MCF 10A (cell line): ENCODE data around the gene KAZN. TPM values are rescaled to one million over a fixed set of nuclear protein-coding genes. Genes with fewer than 3 reads are reported as not detected.

Source experiments
- BruUV-seq: library from RNA; stranded (reverse); fragments of 400-500 nt; replicated peaks from 2 replicates; lab custom pipeline; 2021; lab: Mats Ljungman, UMichigan
- CTCF ChIA-PET: fragments of 300-600 bp; sonication (Branson Sonifier 250); formaldehyde crosslinking; extraction: SDS; loops from one replicate; lab custom pipeline; 2021; ENCODE audit warnings: antibody characterized with exemption, inconsistent platforms; lab: Yijun Ruan, JAX
- POLR2A ChIA-PET: fragments of 300-600, 350-650 bp; sonication (Branson Sonifier 250); formaldehyde crosslinking; extraction: SDS; loops from one replicate; lab custom pipeline; 2020; ENCODE audit warnings: antibody characterized with exemption, inconsistent platforms; lab: Yijun Ruan, JAX
- DNase-seq: peaks from one replicate; pipeline ENCODE4 v3.0.0-alpha.2; 2018; ENCODE audit not compliant: unreplicated experiment
- H3K27ac Mint-ChIP-seq: one replicate; pipeline ENCODE4 v1.8.0; 2022; ENCODE audit warnings: mild to moderate bottlenecking, low read depth, mixed read lengths; ENCODE audit not compliant: unreplicated experiment
- H3K27me3 Mint-ChIP-seq: one replicate; pipeline ENCODE4 v1.8.0; 2022; ENCODE audit warnings: mixed read lengths; ENCODE audit not compliant: insufficient read depth, unreplicated experiment
- H3K36me3 Mint-ChIP-seq: one replicate; pipeline ENCODE4 v1.8.0; 2022; ENCODE audit warnings: mild to moderate bottlenecking, moderate library complexity, mixed read lengths; ENCODE audit not compliant: insufficient read depth, unreplicated experiment
- H3K4me1 Mint-ChIP-seq: one replicate; pipeline ENCODE4 v1.8.0; 2022; ENCODE audit warnings: mixed read lengths; ENCODE audit not compliant: insufficient read depth, unreplicated experiment
- H3K4me3 Mint-ChIP-seq: one replicate; pipeline ENCODE4 v1.8.0; 2022; ENCODE audit warnings: mild to moderate bottlenecking, moderate library complexity, mixed read lengths; ENCODE audit not compliant: unreplicated experiment
- H3K9me3 Mint-ChIP-seq: one replicate; pipeline ENCODE4 v1.8.0; 2022; ENCODE audit warnings: mixed read lengths; ENCODE audit not compliant: unreplicated experiment
- CTCF ChIP-seq: fragments of 200-600 bp; IDR thresholded peaks from one replicate; pipeline ENCODE4 v1.8.0; 2022; ENCODE audit warnings: antibody characterized with exemption, mild to moderate bottlenecking; ENCODE audit not compliant: unreplicated experiment
- intact Hi-C: fragments of 100-400 bp; cut with micrococcal nuclease; formaldehyde crosslinking; loops from 2 replicates; pipeline ENCODE4 v1.14.1; 2022
- total RNA-seq: library from RNA; stranded (reverse); gene quantifications from 2 replicates; pipeline ENCODE4 v1.2.3, GENCODE V29; 2022

KAZN gene
- total RNA-seq, 1 experiment from 2014 or later = 3.3 TPM

- ChIA-PET CTCF (interaction anchor here (0.8 to 1.2 kb wide), 2 partner anchors 23 to 29 kb away, joined by 3 read pairs; no protein-coding TSS in a partner anchor), POLR2A (interaction anchor here (0.6 to 0.8 kb wide), 3 partner anchors 14 to 1652 kb away, joined by 3 read pairs; no protein-coding TSS in a partner anchor)
- Mint-ChIP-seq H3K4me3 (no peak overlapping the region), H3K27ac (no peak overlapping the region), H3K9me3 (no peaks in the 10 kb centered on the region), H3K27me3 (no peaks in the 10 kb centered on the region), H3K36me3 (peaks cover 3% of the 10 kb centered on the region), H3K4me1 (no peaks in the 10 kb centered on the region)
- BruUV-seq = no TSS peak
- DNase-seq = no peak
- TF ChIP-seq CTCF = no peak
- intact Hi-C loops = no loop called here
Observed at GRCh38 chr1:15070145-15070748, 471.8 kb downstream of the KAZN start.

- BruUV-seq = no TSS peak
- H3K9me3 Mint-ChIP-seq = no peaks in the 10 kb centered on the region
Observed at GRCh38 chr1:15071936-15072335, 473.5 kb downstream of the KAZN start.

GRCh38 chr1:15073799-15074308 is 475.4 kb downstream of the KAZN start:
- no peak for DNase-seq
- no peaks in the 10 kb centered on the region for H3K9me3 Mint-ChIP-seq
- no peak for TF ChIP-seq CTCF
- H3K4me3 Mint-ChIP-seq = no peak overlapping the region
- H3K4me1 Mint-ChIP-seq = no peaks in the 10 kb centered on the region
- no peaks in the 10 kb centered on the region for H3K27me3 Mint-ChIP-seq
- ChIA-PET POLR2A (no interaction called here), CTCF (interaction anchor here (0.7 kb wide), 1 partner anchor 367 kb away, joined by 4 read pairs; no protein-coding TSS in a partner anchor)
- BruUV-seq = no TSS peak
- H3K36me3 Mint-ChIP-seq = no peaks in the 10 kb centered on the region
- intact Hi-C loops = no loop called here
- no peak overlapping the region for H3K27ac Mint-ChIP-seq

More at GRCh38 chr1:15071936-15072335, 473.5 kb downstream of the KAZN start:
- no peaks in the 10 kb centered on the region for H3K4me1 Mint-ChIP-seq
- no peaks in the 10 kb centered on the region for H3K27me3 Mint-ChIP-seq
- H3K4me3 Mint-ChIP-seq = no peak overlapping the region
- POLR2A ChIA-PET = no interaction called here
- intact Hi-C loops = no loop called here
- no peaks in the 10 kb centered on the region for H3K36me3 Mint-ChIP-seq
- TF ChIP-seq CTCF = no peak
- CTCF ChIA-PET = interaction anchor here (1.1 to 1.2 kb wide), 2 partner anchors 17 to 1107 kb away, joined by 3 read pairs; no protein-coding TSS in a partner anchor
- H3K27ac Mint-ChIP-seq = no peak overlapping the region
- DNase-seq = no peak

- Mint-ChIP-seq H3K27me3 (no peaks in the 10 kb centered on the region), H3K4me3 (no peak overlapping the region), H3K4me1 (no peaks in the 10 kb centered on the region), H3K27ac (no peak overlapping the region), H3K9me3 (no peaks in the 10 kb centered on the region), H3K36me3 (no peaks in the 10 kb centered on the region)
- no peak for TF ChIP-seq CTCF
- intact Hi-C loops = no loop called here
- no peak for DNase-seq
- ChIA-PET POLR2A (no interaction called here), CTCF (no interaction called here)
- no TSS peak for BruUV-seq
Observed at GRCh38 chr1:15075175-15075574, 476.7 kb downstream of the KAZN start.
